ENCODE results near the gene PIP4K2A.

The PIP4K2A gene

DNA sequence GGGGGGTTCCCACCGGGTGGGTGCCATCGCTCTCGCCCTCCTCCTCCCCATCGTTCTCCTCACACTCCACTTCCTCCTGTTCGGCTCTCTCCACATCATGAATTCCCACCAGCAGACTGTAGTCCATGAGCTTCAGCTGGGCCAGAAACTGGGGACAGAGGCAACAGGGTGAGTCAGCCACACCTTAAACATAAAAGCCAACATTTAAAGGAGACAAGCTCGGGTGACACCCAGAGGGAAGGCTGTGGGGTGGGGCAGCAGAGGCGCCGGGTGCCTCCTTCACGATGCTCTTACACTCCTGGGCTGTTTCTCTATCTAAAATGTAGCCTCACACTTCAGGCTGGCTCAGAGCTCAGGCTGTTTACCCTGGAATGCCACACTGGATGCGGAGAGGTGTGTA lies 172.5 kb downstream of the PIP4K2A start:
- FAIRE-seq = no peak
- no peak for DNase-seq (ENCODE audit: insufficient read length, low spot score)
- TF ChIP-seq, protein P1, sequence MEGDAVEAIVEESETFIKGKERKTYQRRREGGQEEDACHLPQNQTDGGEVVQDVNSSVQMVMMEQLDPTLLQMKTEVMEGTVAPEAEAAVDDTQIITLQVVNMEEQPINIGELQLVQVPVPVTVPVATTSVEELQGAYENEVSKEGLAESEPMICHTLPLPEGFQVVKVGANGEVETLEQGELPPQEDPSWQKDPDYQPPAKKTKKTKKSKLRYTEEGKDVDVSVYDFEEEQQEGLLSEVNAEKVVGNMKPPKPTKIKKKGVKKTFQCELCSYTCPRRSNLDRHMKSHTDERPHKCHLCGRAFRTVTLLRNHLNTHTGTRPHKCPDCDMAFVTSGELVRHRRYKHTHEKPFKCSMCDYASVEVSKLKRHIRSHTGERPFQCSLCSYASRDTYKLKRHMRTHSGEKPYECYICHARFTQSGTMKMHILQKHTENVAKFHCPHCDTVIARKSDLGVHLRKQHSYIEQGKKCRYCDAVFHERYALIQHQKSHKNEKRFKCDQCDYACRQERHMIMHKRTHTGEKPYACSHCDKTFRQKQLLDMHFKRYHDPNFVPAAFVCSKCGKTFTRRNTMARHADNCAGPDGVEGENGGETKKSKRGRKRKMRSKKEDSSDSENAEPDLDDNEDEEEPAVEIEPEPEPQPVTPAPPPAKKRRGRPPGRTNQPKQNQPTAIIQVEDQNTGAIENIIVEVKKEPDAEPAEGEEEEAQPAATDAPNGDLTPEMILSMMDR (IDR thresholded peaks at IDR 0.05; ENCODE audit: insufficient read depth, missing control alignments) = no peak

DNA sequence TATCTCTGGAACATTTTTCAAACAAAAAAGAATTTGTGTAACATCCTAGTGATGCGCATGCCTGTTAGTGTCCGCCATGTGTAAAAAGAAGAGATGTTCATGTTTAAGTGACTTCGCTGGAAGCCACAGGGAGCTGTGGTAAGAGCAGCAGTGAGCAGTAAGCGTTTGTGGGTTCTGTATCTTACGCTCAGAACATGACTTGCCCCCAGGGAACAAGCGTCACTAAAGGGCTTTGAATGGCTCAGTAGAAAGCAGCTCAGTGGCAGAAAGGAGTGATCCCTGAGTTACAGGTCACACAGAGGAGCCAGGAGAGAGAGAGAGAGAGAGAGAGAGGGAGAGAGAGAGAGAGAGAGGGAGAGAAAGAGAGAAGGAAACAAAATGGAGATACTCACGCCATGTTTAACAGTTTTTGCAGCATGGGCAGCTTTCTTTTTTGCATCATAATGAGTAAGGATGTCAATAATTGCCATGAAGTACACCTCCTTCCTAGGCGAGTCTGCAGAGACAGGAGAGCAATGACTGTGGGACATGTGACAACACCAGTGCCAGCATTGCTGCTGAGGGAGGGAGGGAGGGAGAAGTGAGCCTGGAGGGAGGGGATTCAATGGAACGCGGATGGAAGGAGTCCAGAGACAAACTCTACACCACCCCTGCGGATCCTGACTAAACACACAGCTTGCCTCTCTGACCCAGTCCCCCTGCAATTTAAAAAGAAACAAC lies 174.6 kb downstream of the PIP4K2A start:
- TF ChIP-seq, protein P1 (IDR thresholded peaks at IDR 0.05; ENCODE audit: insufficient read depth, missing control alignments) = no peak
- FAIRE-seq = no peak
- DNase-seq (ENCODE audit: insufficient read length, low spot score) = no peak

DNA sequence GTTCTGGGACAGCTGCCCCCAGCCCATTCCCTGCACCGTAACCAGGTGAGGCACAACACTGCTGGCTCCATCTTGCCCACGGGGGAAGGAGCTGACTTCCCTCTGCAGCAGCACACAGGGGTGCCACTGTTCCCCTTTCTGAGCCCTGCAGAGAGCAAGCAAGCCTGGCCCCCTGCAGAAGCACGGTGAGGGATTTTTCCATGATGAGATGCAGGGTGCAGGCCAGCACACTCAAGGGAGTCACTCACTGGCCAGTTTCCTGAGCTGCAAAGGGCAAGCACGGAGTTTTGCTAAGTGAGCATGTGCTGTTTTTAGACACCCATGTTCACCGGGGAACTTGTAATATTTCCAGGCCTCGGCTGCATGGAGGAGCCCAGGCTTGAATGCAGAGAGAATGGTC lies 176.6 kb downstream of the PIP4K2A start:
- TF ChIP-seq, protein P1 (IDR thresholded peaks at IDR 0.05; ENCODE audit: insufficient read depth, missing control alignments) = no peak
- FAIRE-seq (no peak), DNase-seq (ENCODE audit: insufficient read length, low spot score) (no peak)

DNA sequence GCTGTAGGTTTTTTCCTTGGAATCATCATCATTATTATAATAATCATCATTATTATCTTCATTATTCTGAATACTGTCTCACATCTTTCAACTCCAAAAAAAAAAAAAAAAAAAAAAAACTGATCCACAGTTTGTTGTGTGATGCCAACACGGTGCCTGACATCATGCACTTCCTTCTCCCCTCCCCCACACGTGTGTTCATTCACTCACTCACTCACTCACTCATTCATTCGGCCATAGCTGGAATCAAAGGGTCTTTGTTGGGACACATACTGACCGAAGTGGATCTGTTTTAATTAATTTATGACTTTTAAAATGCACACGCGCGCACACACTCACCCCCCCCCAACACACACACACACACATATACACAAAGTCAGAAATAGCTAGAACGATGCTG lies 177.8 kb downstream of the PIP4K2A start:
- TF ChIP-seq, protein P1 (IDR thresholded peaks at IDR 0.05; ENCODE audit: insufficient read depth, missing control alignments) = no peak
- no peak for DNase-seq (ENCODE audit: insufficient read length, low spot score)
- no peak for FAIRE-seq

DNA sequence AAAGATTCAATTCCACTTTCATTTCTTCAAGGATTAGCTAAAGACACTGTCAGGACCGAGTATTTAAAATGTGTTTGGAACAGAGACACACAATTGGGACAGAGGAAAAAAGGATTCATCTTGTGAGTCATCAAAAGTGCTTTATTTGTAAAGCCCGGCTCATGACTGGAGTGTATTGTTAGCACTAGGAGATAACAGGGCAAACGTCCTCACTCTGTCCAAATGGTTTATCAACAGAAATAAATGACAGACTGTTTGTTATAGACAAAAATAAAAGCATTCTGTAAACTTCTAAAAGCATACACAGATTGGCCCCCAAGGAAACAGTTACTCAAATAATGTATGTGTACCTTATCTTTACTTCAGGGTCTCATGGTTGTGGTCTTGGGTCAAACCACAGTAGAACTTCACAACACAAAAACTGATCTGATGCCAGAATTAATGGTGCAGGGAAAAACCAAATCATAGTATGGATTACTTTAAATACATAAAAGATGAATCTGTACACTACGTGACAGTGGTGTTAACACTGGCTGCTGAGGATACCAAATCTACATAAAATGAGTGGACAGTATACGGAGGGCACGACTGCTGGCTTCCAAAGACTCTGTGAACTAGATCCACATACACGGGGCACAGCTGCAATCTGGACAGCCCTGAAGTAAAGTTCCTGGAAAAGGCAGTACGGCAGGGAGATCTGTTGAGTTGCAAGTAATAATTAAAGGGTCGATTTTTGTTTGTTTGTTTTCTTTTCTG lies 179.4 kb downstream of the PIP4K2A start:
- TF ChIP-seq, protein P1 (IDR thresholded peaks at IDR 0.05; ENCODE audit: insufficient read depth, missing control alignments) = no peak
- FAIRE-seq = no peak
- no peak for DNase-seq (ENCODE audit: insufficient read length, low spot score)

DNA sequence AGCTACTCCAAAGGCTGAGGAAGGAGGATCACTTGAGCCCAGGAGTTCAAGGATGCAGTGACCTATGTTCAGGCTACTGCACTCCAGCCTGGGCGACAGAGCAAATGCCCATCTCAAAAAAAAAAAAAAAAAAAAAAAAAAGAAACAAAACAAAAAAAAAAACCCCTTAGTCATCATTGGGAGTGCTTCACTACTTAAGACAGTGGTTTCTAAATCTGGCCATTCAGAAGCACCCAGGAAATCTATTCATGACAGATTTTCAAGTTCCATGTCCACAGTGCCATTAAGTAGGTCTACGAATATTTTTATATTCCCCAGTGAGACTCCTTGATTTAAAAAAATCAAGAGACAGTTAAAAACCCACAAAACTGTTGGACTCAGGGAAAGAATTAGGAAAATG lies 182.9 kb downstream of the PIP4K2A start:
- DNase-seq (ENCODE audit: insufficient read length, low spot score) = no peak
- TF ChIP-seq, protein P1 (IDR thresholded peaks at IDR 0.05; ENCODE audit: insufficient read depth, missing control alignments) = no peak
- no peak for FAIRE-seq

DNA sequence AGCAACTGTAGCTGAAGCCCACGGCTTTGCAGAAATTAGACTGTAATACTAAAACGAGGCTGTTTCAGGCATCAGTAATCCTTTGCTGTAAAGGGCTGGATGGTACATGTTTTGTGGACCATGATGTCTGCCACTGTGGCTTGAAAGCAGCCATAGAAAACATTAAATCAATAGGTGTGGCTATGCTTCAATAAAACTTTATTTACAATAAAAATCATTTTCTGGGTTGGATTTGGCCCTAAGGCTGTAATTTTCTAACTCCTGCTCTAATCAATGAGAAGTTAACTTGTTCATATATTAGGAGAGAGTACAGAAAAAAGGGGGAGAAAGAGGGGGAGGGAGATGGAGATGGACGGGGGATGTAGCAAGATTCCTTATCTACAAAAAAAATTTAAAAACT lies 183.4 kb downstream of the PIP4K2A start:
- TF ChIP-seq, protein P1 (IDR thresholded peaks at IDR 0.05; ENCODE audit: insufficient read depth, missing control alignments) = no peak
- FAIRE-seq = no peak
- DNase-seq (ENCODE audit: insufficient read length, low spot score) = no peak

Measured in D721Med (cell line).